MM.1S (cell line): ENCODE measurements around the gene KIAA1755.

Experiments used
- DNase-seq: peaks from one replicate; pipeline ENCODE4 v3.0.0-alpha.2; 2015
- H2AFZ ChIP-seq: fragments of 300-600 bp; sonication (generic); 2 replicates; pipeline ENCODE4 v1.6.0; 2016; ENCODE audit warnings: antibody characterized with exemption, low read length
- H3F3A ChIP-seq: fragments of 300-600 bp; sonication (generic); 2 replicates; pipeline ENCODE4 v1.6.1; 2016; ENCODE audit warnings: mild to moderate bottlenecking, antibody characterized with exemption, low read length, moderate library complexity, mixed read lengths; ENCODE audit not compliant: insufficient read depth
- H3K27ac ChIP-seq: fragments of 300-600 bp; sonication (generic); 2 replicates; pipeline ENCODE4 v1.5.1; 2016; ENCODE audit warnings: mild to moderate bottlenecking, low read length
- H3K27me3 ChIP-seq: fragments of 300-600 bp; sonication (generic); replicated peaks from 2 replicates; pipeline ENCODE4 v1.6.0; 2016; ENCODE audit warnings: low read length; ENCODE audit not compliant: insufficient read depth
- H3K36me3 ChIP-seq: fragments of 300-600 bp; sonication (generic); replicated peaks from 2 replicates; pipeline ENCODE4 v1.6.1; 2016; ENCODE audit warnings: mild to moderate bottlenecking, low read length, mixed read lengths; ENCODE audit not compliant: insufficient read depth
- H3K4me1 ChIP-seq: fragments of 300-600 bp; sonication (generic); 2 replicates; pipeline ENCODE4 v1.6.1; 2016; ENCODE audit warnings: low read length, mixed read lengths
- H3K4me2 ChIP-seq: fragments of 300-600 bp; sonication (generic); 2 replicates; pipeline ENCODE4 v1.6.0; 2016; ENCODE audit warnings: low read depth, low read length
- H3K4me3 ChIP-seq: fragments of 300-600 bp; sonication (generic); 2 replicates; pipeline ENCODE4 v1.5.1; 2016; ENCODE audit warnings: low read length, mixed read lengths
- H3K79me2 ChIP-seq: fragments of 300-600 bp; sonication (generic); 2 replicates; pipeline ENCODE4 v1.6.1; 2016; ENCODE audit warnings: mixed run types, low read length, mixed read lengths
- H3K9ac ChIP-seq: fragments of 300-600 bp; sonication (generic); 2 replicates; pipeline ENCODE4 v1.6.1; 2016; ENCODE audit warnings: low read length, mixed read lengths
- H3K9me2 ChIP-seq: fragments of 300-600 bp; sonication (generic); replicated peaks from 2 replicates; pipeline ENCODE4 v1.6.1; 2016; ENCODE audit warnings: mild to moderate bottlenecking, low read length, mixed read lengths; ENCODE audit not compliant: insufficient read depth
- H3K9me3 ChIP-seq: fragments of 300-600 bp; sonication (generic); replicated peaks from 2 replicates; pipeline ENCODE4 v1.6.1; 2016; ENCODE audit warnings: mild to moderate bottlenecking, low read length, mixed read lengths; ENCODE audit not compliant: insufficient read depth
- H4K20me1 ChIP-seq: fragments of 300-600 bp; sonication (generic); 2 replicates; pipeline ENCODE4 v1.6.1; 2016; ENCODE audit warnings: mild to moderate bottlenecking, low read length, moderate library complexity, mixed read lengths; ENCODE audit not compliant: insufficient read depth
- EZH2 ChIP-seq: fragments of 300-600 bp; sonication (generic); optimal IDR thresholded peaks from 2 replicates; pipeline ENCODE3; 2017; ENCODE audit warnings: low read depth, mild to moderate bottlenecking, antibody characterized with exemption, low read length, mixed read lengths
- EZH2phosphoT487 ChIP-seq: fragments of 300-600 bp; sonication (generic); IDR thresholded peaks from 2 replicates; pipeline ENCODE4 v1.6.1; 2018; ENCODE audit warnings: antibody characterized with exemption, low read length
- TF ChIP-seq, protein P1 (sequence below): fragments of 300-600 bp; sonication (generic); IDR thresholded peaks from 2 replicates; pipeline ENCODE4 v1.5.1; 2016; ENCODE audit warnings: antibody characterized with exemption, low read length, mixed read lengths

The KIAA1755 gene

DNA sequence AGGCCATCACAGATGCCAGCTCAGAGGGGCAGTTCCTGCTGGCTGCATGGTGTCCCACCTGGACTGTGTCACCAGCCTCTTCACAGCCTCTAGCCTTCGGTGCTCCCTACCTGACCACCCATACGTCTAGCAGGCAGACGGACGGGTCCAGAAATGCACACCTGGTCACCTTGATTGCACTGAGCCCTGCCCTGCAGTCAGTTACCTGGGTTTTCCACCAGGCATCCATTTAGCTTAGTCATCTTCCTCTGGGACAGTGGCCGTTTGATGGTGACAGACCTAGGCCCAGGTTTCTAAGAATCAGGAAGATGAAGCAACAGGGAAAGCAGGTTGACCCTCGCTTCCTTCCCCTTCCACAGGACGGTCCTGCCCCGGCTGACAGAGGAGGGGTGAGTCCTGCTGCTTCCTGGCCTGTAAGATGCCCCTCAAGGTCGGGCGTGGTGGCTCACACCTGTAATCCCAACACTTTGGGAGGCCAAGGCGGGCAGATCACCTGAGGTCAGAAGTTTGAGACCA is 33.6 kb upstream of the KIAA1755 start:
- Histone ChIP-seq H2AFZ (no peak overlapping the region), H3K36me3 (no peaks in the 10 kb centered on the region), H3K9me2 (no peaks in the 10 kb centered on the region), H3K4me2 (no peak overlapping the region), H3K4me3 (no peak overlapping the region), H3K4me1 (no peaks in the 10 kb centered on the region), H3F3A (no peaks in the 10 kb centered on the region), H4K20me1 (no peaks in the 10 kb centered on the region), H3K27ac (no peak overlapping the region), H3K27me3 (peaks cover 41% of the 10 kb centered on the region), H3K79me2 (no peaks in the 10 kb centered on the region), H3K9me3 (no peaks in the 10 kb centered on the region), H3K9ac (no peak overlapping the region)
- no peak for DNase-seq
- TF ChIP-seq EZH2phosphoT487 (no peak), EZH2 (no peak)
- TF ChIP-seq, protein P1, sequence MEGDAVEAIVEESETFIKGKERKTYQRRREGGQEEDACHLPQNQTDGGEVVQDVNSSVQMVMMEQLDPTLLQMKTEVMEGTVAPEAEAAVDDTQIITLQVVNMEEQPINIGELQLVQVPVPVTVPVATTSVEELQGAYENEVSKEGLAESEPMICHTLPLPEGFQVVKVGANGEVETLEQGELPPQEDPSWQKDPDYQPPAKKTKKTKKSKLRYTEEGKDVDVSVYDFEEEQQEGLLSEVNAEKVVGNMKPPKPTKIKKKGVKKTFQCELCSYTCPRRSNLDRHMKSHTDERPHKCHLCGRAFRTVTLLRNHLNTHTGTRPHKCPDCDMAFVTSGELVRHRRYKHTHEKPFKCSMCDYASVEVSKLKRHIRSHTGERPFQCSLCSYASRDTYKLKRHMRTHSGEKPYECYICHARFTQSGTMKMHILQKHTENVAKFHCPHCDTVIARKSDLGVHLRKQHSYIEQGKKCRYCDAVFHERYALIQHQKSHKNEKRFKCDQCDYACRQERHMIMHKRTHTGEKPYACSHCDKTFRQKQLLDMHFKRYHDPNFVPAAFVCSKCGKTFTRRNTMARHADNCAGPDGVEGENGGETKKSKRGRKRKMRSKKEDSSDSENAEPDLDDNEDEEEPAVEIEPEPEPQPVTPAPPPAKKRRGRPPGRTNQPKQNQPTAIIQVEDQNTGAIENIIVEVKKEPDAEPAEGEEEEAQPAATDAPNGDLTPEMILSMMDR = no peak

DNA sequence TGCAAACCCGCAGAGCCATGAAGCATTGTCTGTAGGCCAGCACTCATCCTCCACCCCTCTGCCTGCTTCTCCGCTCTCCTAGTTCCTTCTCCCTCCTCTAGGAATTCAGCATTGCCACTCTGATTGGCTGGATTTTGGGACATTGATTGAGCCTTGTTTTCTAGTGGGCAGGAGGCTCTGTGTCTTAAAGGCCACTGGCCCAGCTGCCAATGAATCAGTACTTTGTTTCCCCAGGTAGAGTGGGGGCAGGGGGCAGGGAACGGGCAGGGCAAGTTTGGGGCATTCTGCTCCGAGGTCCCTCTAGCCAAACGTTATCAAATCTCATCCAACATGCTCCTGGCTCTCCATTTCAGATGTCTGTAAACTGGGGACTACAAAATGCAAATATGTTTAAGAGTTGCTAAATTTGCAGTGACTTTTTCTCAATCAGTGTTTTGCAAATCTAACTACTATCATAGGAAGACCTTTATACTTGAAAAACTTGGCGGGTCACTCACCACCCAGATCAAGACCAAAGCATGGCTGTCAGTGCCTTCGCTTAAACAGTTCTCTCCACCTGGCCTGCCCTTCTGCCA is 33.0 kb upstream of the KIAA1755 start:
- Histone ChIP-seq H3K27me3 (peaks cover 46% of the 10 kb centered on the region), H3K9ac (no peak overlapping the region), H3F3A (0 out of 2 replicates have a peak, but pooled peaks cover 2% of the 10 kb centered on the region), H3K36me3 (no peaks in the 10 kb centered on the region), H2AFZ (no peak overlapping the region), H3K9me2 (no peaks in the 10 kb centered on the region), H3K4me2 (no peak overlapping the region), H3K27ac (no peak overlapping the region), H3K4me1 (peaks cover 1% of the 10 kb centered on the region), H3K4me3 (no peak overlapping the region), H4K20me1 (no peaks in the 10 kb centered on the region), H3K9me3 (no peaks in the 10 kb centered on the region), H3K79me2 (no peaks in the 10 kb centered on the region)
- no peak for DNase-seq
- no peak for TF ChIP-seq EZH2
- TF ChIP-seq, protein P1 = no peak
- no peak for TF ChIP-seq EZH2phosphoT487

DNA sequence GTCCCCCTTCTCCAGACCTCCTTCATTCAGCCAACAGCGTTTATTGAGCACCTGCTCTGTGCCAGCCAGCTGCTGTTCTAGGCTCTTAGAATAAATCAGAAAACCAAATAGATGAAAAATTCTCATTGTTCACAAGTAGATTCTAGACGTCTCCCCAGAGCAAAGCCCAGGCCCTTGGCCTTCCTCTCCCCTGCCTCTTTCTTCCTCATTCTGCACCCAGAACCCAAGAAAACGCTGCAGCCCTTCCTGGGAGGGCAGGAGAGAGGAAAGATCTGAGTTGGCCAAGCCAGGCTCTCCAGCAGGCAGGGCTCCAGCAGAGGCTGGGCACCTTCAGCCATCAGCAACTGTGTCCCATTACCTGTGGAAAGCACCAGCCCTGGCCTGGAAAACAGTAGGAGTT is 31.4 kb upstream of the KIAA1755 start:
- no peak overlapping the region for H3K4me3 ChIP-seq
- no peaks in the 10 kb centered on the region for H4K20me1 ChIP-seq
- no peaks in the 10 kb centered on the region for H3K36me3 ChIP-seq
- no peaks in the 10 kb centered on the region for H3K9me3 ChIP-seq
- no peaks in the 10 kb centered on the region for H3K9me2 ChIP-seq
- no peak overlapping the region for H3K27ac ChIP-seq
- H3K27me3 ChIP-seq = peaks cover 54% of the 10 kb centered on the region
- TF ChIP-seq EZH2phosphoT487 (no peak), EZH2 (no peak)
- TF ChIP-seq, protein P1 = no peak
- no peak overlapping the region for H2AFZ ChIP-seq
- H3K79me2 ChIP-seq = no peaks in the 10 kb centered on the region
- no peak for DNase-seq
- no peak overlapping the region for H3K4me2 ChIP-seq
- H3K9ac ChIP-seq = no peak overlapping the region
- H3K4me1 ChIP-seq = peaks cover 12% of the 10 kb centered on the region
- H3F3A ChIP-seq = 0 out of 2 replicates have a peak, but pooled peaks cover 5% of the 10 kb centered on the region
